ENCODE data around the gene CES1.
"Not testable (repeated sequence)": the region's sequence is repeated elsewhere in the genome, so short reads cannot be mapped to it uniquely, and the experiment has no call there.

The CES1 gene

DNA sequence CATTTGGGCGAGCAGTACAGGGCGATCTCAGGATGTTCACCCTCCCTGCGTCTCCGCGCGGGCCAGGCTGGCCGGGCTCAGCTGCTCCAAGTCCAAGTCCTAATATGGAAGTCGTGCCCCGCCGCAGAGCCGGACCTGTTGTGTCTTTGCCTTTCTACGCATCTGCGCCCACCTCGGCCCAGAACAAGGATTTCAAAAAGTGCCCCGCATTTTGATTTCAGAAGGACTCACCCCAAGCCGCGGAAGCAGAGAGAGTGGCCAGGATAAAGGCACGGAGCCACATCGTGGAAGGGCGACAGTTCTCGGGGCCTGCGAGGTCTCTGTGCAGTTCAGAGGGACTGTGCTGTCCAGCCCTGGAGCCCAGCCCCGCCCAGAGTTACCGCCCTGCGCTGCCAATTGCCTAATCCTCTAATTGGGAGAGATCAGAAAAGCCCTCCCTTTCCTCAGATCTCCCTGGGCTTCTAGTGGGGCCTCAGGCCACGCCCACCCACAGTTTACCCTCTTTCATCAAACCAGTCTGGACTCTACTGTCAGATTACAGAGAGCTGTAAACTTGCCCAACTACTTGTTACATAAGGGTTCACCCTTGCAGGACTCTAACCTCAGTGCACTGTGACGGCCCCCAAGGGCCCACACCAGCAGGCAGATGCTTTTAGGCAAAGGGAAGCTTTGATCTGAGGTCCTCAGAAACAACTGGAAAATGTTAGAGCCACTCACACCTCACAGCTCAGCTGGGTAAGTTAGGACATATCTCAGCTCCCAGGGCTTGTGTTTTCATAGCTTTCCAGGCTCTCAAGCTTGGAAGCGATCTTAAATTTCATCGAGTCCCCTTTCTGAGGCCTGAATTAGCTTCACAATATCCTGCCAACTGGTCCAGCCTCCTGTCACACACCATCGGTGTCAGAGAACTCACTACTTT, at the start of gene CES1:
TSS of gene CES1 (minus strand) at position 324 of the 919 bp plus-strand sequence. CDS start at position 283, 41 bp downstream.
- no peak for DNase-seq

DNA sequence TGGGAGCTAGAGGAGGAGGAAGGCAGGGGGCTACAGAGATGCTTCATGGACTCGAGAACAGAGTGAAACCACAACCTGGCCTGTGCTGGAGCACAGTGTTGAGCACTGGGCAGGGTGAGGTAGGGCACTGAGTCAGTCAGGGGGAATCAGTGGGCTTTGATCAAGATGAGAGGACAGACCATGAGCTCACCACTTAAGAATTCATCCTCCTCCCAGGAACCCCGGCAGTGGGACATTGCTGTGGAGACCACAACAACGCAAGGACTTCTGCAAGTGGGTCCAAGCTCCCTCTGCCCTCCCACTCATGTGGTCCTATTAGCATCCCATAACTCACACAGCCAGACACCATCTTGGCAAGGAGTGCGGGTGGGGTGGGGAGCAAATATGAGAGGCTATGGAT, 44.0 kb upstream of the CES1 start:
- no peak for DNase-seq

DNA sequence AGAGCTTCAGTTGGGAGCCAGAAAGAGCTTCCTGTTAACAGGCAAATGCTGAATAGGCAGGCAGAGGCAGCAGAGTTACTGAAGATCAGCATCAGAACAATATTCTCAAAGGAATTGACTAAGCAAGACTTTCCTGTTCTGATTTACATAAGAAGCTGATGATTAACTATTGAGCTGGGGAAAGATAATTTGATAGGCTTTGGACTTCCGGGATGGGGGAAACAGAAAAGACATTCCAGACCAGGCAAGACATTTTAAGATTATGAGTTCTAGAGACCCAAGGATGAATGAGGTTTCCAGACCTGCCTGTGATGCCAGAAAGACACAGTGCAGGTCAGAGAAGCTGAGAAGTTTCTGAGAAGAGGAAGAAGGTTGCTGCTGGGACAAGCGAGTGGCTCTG, 42.4 kb upstream of the CES1 start, which contains the start of gene CES5A:
TSS of gene CES5A (minus strand) at position 101 of the 400 bp plus-strand sequence. CDS start 152 bp downstream, outside the sequence.
- DNase-seq: no peak

DNA sequence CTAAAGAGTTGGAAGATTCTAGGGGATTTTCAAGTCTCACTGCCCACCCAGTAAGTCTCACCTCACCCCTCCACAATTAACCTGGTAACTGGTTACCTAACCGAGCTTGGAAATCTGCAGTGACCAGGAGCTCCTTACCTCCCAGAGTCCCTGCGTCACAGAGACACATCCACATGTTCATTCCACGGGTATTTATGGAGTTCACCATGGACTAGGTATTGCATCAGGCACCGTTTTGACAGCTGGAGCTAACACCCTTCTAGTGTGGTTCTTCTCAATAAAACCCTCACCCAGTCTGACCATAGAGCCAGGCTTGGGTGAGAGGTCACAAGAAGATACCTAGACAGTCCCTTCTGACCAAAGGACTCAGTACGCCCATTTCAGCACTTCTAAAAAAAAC, 40.2 kb upstream of the CES1 start:
- no peak for DNase-seq

DNA sequence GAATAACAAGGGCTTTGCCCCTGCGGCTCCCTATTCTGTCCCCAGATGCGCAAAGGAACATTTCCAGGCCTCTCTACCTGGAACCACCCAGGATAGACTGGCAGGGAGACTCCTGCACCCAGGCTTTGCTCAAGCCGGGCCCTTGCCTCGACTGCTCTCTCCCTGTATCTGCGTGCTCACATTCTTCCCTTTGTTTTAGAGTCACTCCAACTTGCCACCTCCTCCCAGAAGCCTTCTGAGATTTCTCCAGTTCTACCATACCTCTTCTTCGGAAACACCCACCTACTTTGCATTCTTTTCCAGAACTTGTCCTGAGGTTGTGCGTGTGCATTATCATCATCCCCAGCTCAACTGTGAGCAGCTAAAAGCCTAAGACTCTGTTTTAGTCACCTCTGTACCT, 39.2 kb upstream of the CES1 start:
- DNase-seq: no peak

DNA sequence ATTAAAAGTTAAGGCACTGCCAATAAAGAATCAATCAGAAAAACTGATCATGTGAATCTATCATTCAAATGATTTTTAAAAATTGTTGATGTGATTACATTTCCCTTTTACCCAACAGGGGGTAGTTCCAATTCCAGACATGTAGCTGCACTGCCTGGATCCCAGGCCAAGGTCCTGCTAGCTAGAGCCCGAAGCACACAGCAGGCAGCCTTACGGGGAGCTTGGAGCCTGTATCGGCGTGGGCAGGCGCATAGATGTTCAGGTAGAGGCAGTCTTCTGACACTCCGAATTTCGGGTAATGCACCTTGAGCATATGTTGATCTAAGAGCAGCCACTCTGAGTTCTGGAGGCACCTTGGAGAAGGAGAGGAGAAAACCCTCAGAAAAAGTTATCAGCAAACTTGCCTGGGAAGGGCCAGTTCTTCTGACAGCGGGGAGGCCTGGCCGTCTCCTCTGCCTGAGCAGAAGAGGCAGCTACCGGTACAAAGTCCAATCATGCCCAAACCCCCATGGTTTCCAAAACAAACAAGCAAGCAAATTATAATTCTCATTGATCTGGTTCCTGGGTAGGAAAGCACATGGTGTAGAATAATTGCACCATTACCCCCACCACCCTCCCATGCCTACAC, 38.6 kb upstream of the CES1 start:
- no peak for DNase-seq

DNA sequence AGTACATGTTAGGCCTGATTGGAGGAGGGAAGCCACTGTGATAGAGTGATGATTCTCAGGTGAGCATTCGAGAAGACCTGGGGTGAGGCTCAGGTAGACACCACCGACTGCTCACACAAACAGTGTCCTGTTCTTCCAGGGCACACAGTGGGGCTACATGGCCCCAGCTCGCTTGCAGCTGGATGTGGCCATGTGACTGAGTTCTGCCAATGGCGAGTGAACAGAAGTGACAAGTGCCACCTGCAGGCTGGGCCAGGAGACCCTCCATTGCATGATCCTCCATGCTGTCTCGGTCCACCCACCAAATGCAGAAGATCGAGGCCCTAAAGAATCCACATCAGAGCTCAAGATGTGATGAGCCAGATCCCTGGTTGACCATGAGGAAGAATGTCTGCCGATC, 36.1 kb upstream of the CES1 start:
- DNase-seq: no peak

DNA sequence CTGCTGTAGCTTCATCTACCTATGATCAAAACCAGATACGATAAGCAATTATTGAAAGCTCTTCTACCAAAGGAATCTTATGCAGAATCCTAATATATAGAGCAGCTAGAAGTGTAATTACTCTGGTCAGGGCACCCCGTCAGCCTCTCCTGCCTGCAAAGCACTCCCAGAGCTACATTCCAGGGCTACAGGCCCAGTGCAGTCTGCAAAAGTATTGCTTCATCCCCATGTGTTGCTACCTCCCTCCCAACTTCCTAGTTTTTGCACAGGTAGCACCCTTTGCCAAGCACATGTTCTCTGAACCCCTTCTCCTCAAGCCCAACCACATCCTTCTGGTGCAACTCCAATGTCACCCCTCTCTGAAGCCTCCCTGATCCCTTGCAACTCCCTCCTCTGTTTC, 35.2 kb upstream of the CES1 start:
- no peak for DNase-seq

DNA sequence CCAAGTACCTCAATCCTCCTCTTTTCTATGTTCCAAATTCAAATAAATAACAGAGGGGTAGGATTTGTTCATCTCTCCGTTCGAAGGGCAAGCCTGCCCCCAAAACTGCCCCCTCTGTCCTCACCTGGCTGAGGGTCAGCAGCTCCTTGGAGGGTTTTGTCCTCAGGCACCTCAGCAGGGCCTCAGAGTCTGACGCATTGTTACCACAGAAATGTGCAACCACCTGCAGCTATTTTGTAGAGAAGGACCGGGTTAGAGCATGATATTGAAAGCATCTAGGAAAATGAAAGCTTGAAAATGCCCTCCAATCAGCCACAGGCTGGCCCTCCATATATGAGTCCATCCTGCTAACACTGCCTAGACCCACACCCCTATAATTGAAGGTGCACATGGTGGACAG, 28.4 kb upstream of the CES1 start:
- no peak for DNase-seq

DNA sequence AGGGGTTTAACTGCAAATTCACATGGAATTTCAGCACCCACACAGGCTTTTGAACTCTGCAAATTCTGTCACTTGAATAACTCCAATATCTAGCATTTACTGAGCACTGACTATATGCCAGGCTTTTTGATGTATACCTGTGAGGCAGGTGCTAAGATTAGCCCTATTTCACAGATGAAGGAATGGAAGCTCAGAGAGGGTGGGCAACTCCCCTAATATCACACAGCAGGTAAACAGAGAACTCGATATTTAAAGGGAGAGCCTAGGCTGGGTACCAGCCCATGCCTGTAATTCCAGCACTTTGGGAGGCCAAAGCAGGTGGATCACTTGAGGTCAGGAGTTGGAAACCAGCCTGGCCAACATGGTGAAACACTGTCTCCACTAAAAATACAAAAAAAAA, 24.8 kb upstream of the CES1 start:
- not testable (repeated sequence) for DNase-seq

DNA sequence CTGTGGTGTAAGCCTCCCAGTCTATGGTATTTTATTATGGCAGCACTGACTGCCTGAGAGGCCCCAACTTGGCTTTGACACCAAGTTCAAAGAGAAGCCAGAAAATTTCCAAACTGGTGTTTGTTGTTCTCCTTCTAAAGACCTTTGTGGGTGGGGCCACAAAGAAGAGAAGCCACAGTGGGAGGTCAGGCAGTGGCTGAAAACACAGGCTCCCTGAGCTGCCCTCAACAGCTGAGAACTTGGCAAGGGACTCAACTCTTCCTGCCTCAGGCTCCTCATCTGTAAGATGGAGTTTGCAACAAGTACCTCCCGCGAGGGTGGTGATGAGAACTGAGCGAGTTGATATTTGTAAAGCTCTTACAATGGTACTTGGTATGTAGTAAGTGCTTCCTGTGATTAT, 24.1 kb upstream of the CES1 start:
- no peak for DNase-seq

DNA sequence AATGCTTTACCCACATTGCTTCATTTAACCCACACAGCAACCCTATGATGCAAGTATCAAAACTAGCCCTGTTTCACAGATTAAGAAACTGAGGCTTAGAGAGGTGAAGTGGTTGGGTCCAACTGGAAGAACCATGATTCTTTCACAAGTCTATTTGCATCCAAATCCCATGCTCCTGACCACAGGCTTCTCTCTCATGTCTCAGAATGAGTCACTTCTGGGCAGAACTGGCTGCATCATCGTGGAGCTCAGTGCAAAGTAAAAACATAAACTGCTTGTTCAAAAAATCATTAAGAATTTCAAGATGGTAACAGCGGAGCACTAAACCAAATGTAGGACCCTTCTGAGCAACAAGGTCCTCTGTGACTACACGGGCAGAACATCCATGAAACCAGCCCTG, 20.2 kb upstream of the CES1 start:
- no peak for DNase-seq

DNA sequence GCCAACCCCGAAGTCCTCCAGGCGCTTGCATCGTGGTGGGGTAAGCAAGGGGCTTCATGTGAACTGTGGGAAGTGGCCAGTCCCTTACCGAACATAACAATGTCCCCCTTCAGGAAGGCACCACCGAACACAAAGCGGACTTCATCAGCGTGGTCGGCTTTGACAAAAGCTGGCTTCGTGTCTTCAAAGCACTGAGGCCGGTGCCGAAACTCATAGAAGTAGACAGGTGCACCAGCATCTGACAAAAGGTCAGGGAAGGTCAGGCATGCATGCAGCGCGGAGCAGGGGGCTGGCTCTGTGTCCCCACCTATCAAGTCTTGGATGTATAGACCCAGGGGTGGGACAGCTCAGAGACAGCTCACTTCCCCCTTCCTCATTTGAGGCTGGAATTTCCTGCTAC, 16.6 kb upstream of the CES1 start:
- DNase-seq: no peak

DNA sequence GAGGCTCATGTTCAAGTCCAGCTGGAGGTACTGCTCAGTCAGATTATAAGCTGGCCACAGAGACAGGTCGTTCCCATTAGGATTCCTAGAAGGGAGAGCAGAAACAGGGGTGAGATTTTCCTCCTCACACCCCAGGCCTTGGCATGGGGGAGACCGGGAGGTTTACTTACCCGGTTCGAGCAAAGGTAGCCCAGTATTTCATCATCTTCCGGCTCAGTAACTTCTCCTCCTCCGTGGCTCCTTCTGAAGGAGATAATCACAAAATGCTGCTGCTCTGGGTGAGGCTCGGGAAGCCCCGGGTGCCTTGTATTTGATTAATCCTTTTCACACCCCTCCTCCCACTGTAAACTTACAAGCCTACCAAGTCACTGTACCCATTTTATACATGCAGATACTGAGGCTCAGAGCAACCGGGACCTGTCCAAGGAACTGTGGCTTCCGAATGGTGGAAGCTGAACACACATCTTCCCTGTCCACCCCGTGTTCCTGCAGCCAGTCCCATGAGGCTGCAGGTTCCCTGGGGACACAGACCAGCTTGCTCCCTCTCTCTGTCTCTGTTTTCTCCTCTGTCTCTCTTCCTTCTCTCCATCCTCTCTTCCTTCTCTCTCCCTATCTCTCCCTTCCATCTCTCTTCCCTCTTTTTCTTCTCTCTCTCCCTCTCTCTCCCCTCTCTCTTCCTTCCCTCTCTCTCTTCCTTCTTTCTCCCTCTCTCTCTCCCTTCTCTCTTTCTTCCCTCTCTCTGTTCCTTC, 13.9 kb upstream of the CES1 start:
- DNase-seq: no peak

DNA sequence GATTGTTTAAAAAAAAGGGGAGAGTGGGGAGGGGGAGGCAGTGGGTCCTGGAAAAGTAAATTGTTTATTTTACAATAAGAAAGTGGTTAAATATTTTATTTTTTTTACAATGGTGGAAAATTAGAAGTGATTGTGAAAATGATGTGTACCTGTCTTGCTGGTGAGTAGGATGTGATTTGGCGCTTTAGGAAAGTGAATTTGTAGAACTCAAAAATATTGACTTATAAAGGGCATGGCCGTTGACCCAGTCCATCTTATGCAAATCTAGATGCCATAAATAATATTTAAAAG, 10.2 kb upstream of the CES1 start:
- DNase-seq: no peak

DNA sequence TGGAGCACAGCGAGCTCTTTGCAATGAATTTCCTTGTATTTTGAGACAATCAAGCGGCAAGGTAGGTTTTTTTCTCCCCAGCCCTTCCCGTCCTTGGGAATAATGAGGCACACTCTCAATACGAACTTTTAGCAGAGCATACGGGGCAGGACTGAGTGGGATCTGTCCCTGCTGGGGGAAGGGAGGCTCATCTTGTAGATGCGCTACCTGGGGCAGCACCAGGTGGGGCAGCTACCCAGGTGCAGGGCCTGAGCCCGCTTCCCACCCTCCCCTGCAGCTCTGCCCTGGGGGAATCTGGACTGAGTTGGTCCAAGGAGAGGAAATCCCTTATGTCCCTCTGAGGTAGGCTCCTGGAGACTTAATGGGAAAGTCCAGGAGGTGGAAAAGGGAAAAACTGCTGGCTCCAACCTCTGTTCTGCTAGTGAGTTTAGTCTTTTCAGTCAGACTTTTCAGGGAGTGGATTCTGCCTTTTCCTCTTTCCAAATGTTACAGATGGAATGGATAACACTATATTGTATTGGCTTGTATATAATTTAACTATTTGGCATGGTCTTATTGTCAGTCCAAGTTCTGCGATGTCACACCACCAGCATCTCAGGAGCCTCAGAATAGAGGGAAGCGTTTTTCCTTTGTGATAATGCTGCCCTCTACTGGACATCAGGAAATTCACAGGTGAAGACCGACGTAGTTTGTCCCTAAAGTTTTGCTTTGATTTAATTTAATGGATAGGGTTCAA, 9.6 kb upstream of the CES1 start:
- peak; percentile 18 for DNase-seq

DNA sequence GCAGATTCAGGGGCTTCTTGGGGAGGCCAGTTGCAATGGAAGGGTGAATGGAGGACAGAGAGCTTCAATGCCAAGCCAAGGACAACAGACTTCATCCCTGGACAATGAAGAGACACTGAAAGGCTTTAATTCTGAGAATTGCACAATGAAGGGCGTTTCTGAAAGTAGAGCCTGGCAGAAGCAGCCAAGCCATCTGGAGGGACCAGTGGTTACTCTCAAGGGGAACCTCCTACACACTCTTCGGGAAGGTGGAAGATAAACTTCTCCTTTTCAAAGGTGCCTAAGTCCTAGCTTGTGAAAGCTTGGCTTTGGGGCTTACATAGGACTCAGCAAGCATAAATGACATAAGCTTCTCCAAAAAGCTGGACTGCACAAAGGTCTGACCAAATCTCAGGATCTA, 6.2 kb upstream of the CES1 start:
- DNase-seq: no peak

DNA sequence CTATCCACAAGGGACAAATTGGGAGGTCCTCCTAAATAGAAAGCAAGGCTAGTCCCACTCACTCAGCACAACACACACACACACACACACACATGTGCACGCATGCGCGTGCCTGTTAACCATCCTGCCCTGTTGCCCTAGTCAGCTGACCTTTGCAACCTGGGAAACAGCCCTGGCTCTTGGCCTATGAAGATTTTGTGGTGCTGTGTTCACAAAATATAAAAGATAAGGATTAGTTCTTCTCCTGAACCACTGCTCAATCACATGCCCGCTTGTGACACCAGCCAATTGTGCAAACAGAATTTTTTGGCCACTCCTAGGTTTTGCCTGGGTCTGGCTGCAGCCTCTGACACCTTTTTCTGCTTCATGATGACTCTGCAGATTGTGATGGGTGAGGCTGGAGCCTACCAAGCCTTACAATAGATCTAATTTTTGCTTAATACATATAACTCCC, 3.3 kb upstream of the CES1 start:
- no peak for DNase-seq

DNA sequence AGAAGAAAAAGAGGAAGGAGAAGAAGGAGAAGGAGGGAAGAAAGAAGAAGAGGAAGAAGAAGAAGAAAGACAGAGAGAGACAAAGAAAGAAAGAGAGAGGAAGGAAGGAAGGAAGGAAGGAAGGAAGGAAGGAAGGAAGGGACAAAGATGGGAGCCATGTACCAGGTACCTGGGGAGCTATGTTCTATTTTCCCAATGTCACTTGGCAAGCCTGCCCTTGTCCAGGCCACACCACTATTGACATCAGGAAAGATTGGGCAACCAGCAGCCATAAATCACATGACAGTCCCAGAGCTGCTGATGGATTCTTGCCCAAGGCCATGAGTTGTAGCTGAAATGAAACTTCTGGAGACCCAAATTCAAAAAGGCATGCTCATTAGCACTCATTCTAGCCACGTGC, 2.7 kb upstream of the CES1 start:
- DNase-seq: no peak

DNA sequence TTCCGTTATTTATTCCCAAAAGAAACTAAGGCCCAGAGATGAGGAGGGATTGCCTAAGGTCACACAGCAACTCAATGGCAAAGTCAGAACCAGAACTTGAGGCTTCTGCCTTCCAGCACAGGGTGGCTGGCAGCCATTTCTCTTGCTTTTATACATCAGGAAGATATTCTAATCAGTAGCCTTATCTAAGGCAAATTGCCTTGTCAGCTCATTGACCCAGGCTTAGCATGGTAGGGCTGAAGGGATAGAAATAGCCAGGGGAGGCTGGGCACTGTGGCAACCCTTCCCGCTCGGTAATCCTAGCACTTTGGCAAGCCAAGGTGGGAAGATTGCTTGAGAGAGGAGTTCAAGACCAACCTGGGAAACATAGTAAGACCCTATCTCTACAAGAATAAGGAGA, 2.3 kb upstream of the CES1 start:
- DNase-seq: not testable (repeated sequence)

DNA sequence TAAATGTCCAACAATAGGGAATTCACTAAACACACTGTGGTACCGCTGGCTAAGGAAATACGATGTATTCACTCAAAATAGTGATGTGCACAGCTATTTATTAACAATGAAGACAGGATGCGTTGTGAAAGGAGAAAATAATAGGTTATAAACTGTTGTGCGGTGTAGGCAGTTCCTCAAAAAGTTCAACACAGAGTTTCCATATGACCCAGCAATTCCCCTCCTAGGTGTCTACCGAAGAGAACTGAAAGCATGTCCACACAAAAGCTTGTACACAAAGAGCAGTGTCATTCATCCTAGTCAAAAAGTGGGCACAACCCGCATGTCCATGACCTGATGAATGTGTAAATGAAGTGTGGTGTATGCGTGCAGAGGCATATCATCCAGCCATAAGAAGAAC, 1.2 kb upstream of the CES1 start:
- no peak for DNase-seq

DNA sequence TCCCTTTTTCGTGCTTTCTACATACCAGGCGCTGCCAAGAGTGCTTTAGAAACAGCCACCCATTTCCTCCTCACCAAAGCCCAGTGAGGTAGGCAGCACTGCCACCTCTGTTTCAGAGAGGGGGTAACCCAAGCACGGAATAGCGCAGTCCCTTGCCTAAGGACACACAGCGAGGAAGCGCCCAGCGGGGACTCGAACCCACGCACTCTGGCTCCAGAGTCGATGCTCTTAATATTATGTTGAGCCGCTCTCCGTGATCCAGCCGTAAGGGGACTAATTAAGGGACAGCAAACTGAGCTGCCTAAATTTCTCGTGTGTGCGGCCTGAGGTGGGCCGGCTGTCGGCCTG, 497 bp downstream of the CES1 start:
- DNase-seq: no peak

DNA sequence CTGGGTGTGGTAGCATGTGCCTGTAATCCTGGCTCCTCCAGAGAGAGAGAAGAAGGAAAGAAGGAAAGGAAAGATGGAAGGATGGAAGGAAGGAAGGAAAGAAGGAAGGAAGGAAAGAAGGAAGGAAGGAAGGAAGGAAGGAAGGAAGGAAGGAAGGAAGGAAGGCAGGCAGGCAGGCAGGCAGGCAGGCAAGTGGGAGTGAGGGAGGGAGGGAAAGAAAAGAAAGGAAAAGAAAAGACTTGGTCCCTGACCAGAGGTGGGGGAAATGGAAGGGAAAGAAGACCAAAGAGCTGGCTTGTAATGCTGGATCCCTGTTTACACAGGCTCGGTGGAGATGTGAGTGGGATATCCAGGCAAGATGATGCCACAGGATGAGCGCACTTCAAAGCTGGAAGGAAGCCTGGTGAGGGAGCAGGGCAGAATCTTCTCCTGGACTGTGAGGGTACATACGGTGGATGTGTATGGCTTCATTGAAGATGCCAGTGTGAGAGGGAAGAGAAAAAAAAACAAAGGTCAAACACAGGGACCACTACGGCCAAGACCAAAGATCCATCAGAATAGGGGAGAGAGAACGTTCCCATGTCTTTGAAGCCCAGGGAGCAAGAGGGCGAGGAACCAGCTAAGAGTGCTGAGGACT, 2.1 kb downstream of the CES1 start:
- DNase-seq: no peak

Data from DMS79 treated with DMSO at 0.1 percent for 48 hours (cell line).